HG03280 (cell line): ENCODE results near the gene NOXRED1.

Experiments used
- ATAC-seq: cut with Tn5 transposase; IDR thresholded peaks from one replicate; pipeline ENCODE4 v1.9.1; 2021; ENCODE audit warnings: mild to moderate bottlenecking, moderate library complexity; ENCODE audit not compliant: unreplicated experiment

The NOXRED1 gene

DNA sequence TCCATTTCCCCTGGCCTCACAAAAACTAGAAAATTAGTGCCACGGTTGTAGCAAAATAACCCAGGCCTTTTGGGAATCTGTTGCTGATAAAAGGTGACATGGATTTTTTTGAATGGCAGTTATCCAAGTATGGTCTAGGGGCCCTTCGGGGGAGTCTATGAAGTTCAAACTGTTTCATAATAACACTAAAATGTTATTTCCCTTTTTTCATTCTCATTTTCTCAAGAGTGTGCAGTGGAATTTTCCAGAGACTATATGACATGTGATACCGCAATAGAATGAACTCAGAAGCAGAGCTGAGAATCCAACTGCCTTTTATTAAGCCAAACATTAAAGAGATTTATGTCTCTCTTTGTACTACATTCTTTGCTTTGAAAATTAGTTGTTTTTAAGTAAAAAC is 75.6 kb downstream of the NOXRED1 start:
- ATAC-seq = no peak

DNA sequence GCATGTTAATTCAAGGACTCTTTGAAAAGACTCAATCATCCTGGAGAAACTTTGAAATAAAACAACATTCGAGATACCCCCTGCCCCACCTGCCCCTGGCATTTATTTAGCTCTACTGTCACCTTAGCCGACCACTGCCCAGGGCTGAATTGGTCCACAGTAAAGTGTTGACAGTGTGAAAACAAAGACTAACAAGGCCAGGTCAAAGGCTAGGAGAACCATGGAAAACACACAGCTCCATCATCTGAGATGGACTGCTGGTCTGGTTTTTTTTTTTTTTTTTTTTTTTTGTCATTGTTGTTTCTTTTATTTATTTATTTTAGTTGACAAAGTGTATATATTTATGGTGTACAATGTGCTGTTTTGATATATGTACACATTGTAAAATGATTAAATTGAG is 76.8 kb downstream of the NOXRED1 start:
- ATAC-seq = no peak

DNA sequence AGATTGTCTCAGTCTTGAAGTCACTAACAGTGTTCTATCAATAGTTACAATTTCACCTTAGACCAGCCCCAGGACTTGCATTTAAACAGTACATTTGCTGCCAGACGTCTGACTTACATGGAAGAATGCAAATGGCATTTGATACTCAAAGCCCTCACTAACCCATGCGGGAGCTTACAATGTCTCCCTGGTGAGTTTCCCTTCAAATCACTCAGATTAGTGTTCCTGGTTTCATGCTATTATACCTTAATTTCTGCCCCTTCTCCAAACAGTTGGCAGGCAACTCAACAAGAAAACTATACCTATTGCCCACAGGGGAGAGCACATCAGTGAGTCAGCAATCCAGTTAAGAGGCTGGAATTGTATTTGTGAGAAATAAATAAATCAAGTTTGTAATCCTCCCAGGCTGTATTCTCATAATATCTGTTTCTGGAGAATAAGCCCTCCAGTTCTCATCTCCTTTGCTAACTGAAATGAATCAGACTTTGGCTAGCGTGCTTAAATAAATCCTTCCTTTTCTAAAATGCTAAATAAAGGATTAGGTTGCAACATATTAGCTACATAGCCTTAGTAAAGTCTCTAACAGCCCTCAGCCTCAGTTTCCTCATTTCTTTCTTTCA is 78.8 kb downstream of the NOXRED1 start:
- no peak for ATAC-seq
